Transverse colon (tissue), 4 donors: ENCODE data around the gene KAT2B.

Source experiments
- EP300 ChIP-seq: sonication (generic); formaldehyde crosslinking; IDR thresholded peaks from one replicate; pipeline ENCODE4 v1.6.1; 2017; ENCODE audit warnings: antibody characterized with exemption, low read depth
- POLR2A ChIP-seq: fragments of 450-650 bp; IDR thresholded peaks from one replicate; pipeline ENCODE4 v1.6.1; 2016; ENCODE audit warnings: antibody characterized with exemption, mild to moderate bottlenecking, moderate library complexity
- POLR2AphosphoS5 ChIP-seq, 3 donors: sonication (generic); formaldehyde crosslinking; IDR thresholded peaks; one replicate each; pipeline ENCODE4 v1.6.1; 2016; ENCODE audit warnings: antibody characterized with exemption in 3 of 3
- TF ChIP-seq, protein P1 (sequence below), 5 experiments: fragments of 200-600 bp in 3 of 5; fragments of 450-650 bp in 2 of 5; sonication (generic) in 3 of 5; IDR thresholded peaks; 1 replicate in 2 of 5; 2 replicates in 3 of 5; pipeline ENCODE4 v1.5.1; 2016 to 2017; ENCODE audit warnings: antibody characterized with exemption in 5 of 5, inconsistent platforms in 3 of 5, mild to moderate bottlenecking in 2 of 5, moderate library complexity in 1 of 5

DNA sequence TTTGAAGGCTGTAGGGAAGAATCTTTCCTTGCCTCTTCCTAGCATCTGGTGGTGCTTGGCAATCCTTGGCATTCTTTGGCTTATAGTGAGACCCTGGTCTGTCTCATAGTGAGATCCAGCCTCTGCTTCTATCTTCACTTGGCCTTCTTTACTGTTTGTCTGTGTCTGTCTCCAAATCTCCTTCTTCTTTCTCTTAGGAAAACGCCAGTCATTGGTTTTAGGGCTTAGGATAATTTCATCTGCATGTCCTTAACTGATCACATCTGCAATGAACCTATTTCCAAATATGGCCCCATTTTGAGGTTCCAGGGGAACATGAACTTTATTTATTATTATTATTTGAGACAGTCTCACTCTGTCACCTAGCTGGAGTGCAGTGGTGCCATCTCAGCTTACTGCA, 25.8 kb downstream of the KAT2B start:
- TF ChIP-seq, protein P1, sequence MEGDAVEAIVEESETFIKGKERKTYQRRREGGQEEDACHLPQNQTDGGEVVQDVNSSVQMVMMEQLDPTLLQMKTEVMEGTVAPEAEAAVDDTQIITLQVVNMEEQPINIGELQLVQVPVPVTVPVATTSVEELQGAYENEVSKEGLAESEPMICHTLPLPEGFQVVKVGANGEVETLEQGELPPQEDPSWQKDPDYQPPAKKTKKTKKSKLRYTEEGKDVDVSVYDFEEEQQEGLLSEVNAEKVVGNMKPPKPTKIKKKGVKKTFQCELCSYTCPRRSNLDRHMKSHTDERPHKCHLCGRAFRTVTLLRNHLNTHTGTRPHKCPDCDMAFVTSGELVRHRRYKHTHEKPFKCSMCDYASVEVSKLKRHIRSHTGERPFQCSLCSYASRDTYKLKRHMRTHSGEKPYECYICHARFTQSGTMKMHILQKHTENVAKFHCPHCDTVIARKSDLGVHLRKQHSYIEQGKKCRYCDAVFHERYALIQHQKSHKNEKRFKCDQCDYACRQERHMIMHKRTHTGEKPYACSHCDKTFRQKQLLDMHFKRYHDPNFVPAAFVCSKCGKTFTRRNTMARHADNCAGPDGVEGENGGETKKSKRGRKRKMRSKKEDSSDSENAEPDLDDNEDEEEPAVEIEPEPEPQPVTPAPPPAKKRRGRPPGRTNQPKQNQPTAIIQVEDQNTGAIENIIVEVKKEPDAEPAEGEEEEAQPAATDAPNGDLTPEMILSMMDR (IDR thresholded peaks at IDR 0.05) = no peak
- no peak for TF ChIP-seq POLR2AphosphoS5 (IDR thresholded peaks at IDR 0.05)
- TF ChIP-seq POLR2A = no peak
- no peak for TF ChIP-seq EP300
